ENCODE data around the gene CXADR.
A peak's percentile ranks its signal among the peaks of the same experiment; 100 is the strongest.

Gene CXADR

DNA sequence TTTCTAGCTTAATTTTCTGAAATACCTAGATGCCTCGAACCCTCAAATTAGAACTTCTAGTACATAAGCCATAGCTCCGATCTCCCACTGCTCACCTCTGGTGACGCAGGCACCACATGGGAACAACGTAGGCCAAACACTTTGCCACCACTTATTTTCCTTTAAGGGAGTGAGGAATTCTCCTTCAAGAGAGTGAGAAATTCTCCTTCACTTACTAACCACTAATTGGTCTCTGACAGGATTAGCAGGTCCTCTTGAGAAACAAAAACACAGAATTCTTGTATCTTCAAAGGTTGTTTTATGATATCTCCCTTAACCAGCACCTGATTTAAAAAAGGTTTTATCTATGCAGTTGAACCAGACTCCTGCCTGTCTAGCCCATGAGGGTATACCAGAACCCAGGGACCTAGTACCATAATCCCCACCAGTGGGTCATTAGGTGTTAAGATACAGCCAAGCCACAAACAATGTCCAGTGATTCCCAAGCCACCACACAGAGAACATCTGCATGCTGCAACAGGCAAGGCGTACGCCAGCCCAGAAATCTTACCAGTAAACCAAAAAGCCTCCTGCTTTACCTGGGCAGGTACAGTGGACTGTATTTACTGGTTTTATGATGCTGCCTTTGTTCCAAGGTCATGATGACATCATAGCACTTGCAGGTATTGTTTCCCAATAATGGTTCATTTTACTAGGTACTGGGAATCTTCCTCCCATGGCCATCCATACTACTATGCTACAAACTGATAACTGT lies 20.3 kb upstream of the CXADR start:
- Histone ChIP-seq H3K9ac (ENCODE audit: low read depth, low read length, poor library complexity, severe bottlenecking) (no peak overlapping the region), H3K4me3 (ENCODE audit: low read length, poor library complexity, severe bottlenecking) (no peak overlapping the region), H3F3A (ENCODE audit: low read depth) (no peaks in the 10 kb centered on the region), H3K4me2 (ENCODE audit: low read depth, low read length, poor library complexity, severe bottlenecking) (peak overlapping the region; percentile 0), H4K20me1 (ENCODE audit: insufficient read depth, low read length, poor library complexity, severe bottlenecking) (no peaks in the 10 kb centered on the region), H3K79me2 (ENCODE audit: insufficient read depth, low read length) (no peaks in the 10 kb centered on the region), H3K9me2 (replicated peaks; ENCODE audit: low read depth, low read length) (no peaks in the 10 kb centered on the region), H2AFZ (ENCODE audit: low read length) (no peak overlapping the region), H3K36me3 (ENCODE audit: insufficient read depth, low read length) (no peaks in the 10 kb centered on the region), H3K9me3 (ENCODE audit: insufficient read depth, low read depth, low read length) (no peaks in the 10 kb centered on the region), H3K27me3 (ENCODE audit: insufficient read depth, low read length, poor library complexity, severe bottlenecking) (no peaks in the 10 kb centered on the region), H3K4me1 (ENCODE audit: insufficient read depth, low read length, poor library complexity, severe bottlenecking) (peaks cover 4% of the 10 kb centered on the region)
- TF ChIP-seq EZH2phosphoT487 (IDR thresholded peaks at IDR 0.05; ENCODE audit: borderline replicate concordance) = no peak
- no peak for TF ChIP-seq CTCF (conservative IDR thresholded peaks at IDR 0.05; ENCODE audit: low read length)

DNA sequence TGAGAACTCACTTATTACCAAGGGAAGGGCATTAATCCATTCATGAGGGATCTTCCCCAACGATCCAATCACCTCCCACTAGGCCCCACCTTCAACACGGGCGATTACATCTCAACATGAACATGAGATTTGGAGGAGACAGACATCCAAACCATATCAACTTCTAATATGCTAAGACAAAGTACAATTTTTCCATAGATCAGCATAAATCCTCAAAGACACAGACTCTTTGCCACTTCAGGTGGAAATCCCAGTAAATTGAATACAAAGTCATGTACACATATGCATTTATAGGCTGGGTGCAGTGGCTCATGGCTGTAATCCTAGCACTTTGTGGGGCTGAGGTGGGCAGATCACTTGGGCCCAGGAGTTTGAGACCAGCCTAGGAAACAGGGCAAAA lies 18.8 kb upstream of the CXADR start:
- Histone ChIP-seq H3F3A (ENCODE audit: low read depth) (no peaks in the 10 kb centered on the region), H2AFZ (ENCODE audit: low read length) (no peak overlapping the region), H4K20me1 (ENCODE audit: insufficient read depth, low read length, poor library complexity, severe bottlenecking) (no peaks in the 10 kb centered on the region), H3K4me2 (ENCODE audit: low read depth, low read length, poor library complexity, severe bottlenecking) (no peak overlapping the region), H3K36me3 (ENCODE audit: insufficient read depth, low read length) (no peaks in the 10 kb centered on the region), H3K27me3 (ENCODE audit: insufficient read depth, low read length, poor library complexity, severe bottlenecking) (no peaks in the 10 kb centered on the region), H3K4me3 (ENCODE audit: low read length, poor library complexity, severe bottlenecking) (no peak overlapping the region), H3K4me1 (ENCODE audit: insufficient read depth, low read length, poor library complexity, severe bottlenecking) (peaks cover 9% of the 10 kb centered on the region), H3K9me2 (replicated peaks; ENCODE audit: low read depth, low read length) (no peaks in the 10 kb centered on the region), H3K9ac (ENCODE audit: low read depth, low read length, poor library complexity, severe bottlenecking) (no peak overlapping the region), H3K79me2 (ENCODE audit: insufficient read depth, low read length) (no peaks in the 10 kb centered on the region), H3K9me3 (ENCODE audit: insufficient read depth, low read depth, low read length) (no peaks in the 10 kb centered on the region)
- no peak for TF ChIP-seq CTCF (conservative IDR thresholded peaks at IDR 0.05; ENCODE audit: low read length)
- no peak for TF ChIP-seq EZH2phosphoT487 (IDR thresholded peaks at IDR 0.05; ENCODE audit: borderline replicate concordance)

DNA sequence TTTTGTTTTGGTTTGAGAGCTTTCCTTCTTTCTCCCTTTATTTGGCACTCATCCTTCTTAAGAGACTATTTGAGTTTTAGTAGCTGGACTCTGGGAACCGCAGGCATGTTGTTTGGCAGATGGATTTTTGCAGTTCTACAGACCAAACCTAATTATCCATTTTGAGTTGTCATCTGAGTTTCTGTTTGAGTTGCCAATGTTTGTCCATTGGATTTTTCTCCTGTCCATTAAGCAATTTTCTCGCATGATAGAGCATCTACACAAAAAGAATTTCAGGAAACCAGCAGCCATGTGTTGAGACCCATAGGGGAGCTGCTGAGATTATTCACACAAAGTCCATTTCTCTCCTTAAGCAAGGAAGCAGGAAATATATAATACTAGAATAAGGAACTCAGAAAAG lies 17.2 kb upstream of the CXADR start:
- Histone ChIP-seq H4K20me1 (ENCODE audit: insufficient read depth, low read length, poor library complexity, severe bottlenecking) (no peaks in the 10 kb centered on the region), H3F3A (ENCODE audit: low read depth) (no peaks in the 10 kb centered on the region), H3K36me3 (ENCODE audit: insufficient read depth, low read length) (no peaks in the 10 kb centered on the region), H3K4me3 (ENCODE audit: low read length, poor library complexity, severe bottlenecking) (no peak overlapping the region), H3K4me2 (ENCODE audit: low read depth, low read length, poor library complexity, severe bottlenecking) (no peak overlapping the region), H3K79me2 (ENCODE audit: insufficient read depth, low read length) (no peaks in the 10 kb centered on the region), H2AFZ (ENCODE audit: low read length) (no peak overlapping the region), H3K9me2 (replicated peaks; ENCODE audit: low read depth, low read length) (no peaks in the 10 kb centered on the region), H3K9me3 (ENCODE audit: insufficient read depth, low read depth, low read length) (no peaks in the 10 kb centered on the region), H3K27me3 (ENCODE audit: insufficient read depth, low read length, poor library complexity, severe bottlenecking) (no peaks in the 10 kb centered on the region), H3K9ac (ENCODE audit: low read depth, low read length, poor library complexity, severe bottlenecking) (no peak overlapping the region), H3K4me1 (ENCODE audit: insufficient read depth, low read length, poor library complexity, severe bottlenecking) (peaks cover 9% of the 10 kb centered on the region)
- TF ChIP-seq EZH2phosphoT487 (IDR thresholded peaks at IDR 0.05; ENCODE audit: borderline replicate concordance) (no peak), CTCF (conservative IDR thresholded peaks at IDR 0.05; ENCODE audit: low read length) (no peak)
